ENCODE results near the gene LIMS2.

Gene LIMS2

GRCh38 chr2:127672341-127673224 is 2.7 kb downstream of the LIMS2 start:
- no peak overlapping the region for H3K4me3 Mint-ChIP-seq
- H3K4me1 Mint-ChIP-seq (ENCODE audit: low read depth) = peaks cover 6% of the 10 kb centered on the region
- no peaks in the 10 kb centered on the region for H3K36me3 Mint-ChIP-seq (ENCODE audit: low read depth)
- no peak overlapping the region for H3K27ac Mint-ChIP-seq
- no peaks in the 10 kb centered on the region for H3K9me3 Mint-ChIP-seq
- peaks cover 63% of the 10 kb centered on the region for H3K27me3 Mint-ChIP-seq

- Mint-ChIP-seq H3K9me3 (no peaks in the 10 kb centered on the region), H3K27me3 (peaks cover 65% of the 10 kb centered on the region), H3K36me3 (ENCODE audit: low read depth) (no peaks in the 10 kb centered on the region), H3K4me3 (no peak overlapping the region), H3K4me1 (ENCODE audit: low read depth) (peaks cover 6% of the 10 kb centered on the region), H3K27ac (no peak overlapping the region)
These were observed 3.6 kb downstream of the LIMS2 start for GRCh38 chr2:127671557-127672302.

GRCh38 chr2:127670957-127671290 is 4.4 kb downstream of the LIMS2 start:
- no peaks in the 10 kb centered on the region for H3K9me3 Mint-ChIP-seq

GRCh38 chr2:127670055-127670956 is 5.0 kb downstream of the LIMS2 start:
- Mint-ChIP-seq H3K4me3 (no peak overlapping the region), H3K36me3 (ENCODE audit: low read depth) (no peaks in the 10 kb centered on the region), H3K27me3 (peaks cover 66% of the 10 kb centered on the region), H3K27ac (no peak overlapping the region), H3K4me1 (ENCODE audit: low read depth) (no peaks in the 10 kb centered on the region), H3K9me3 (no peaks in the 10 kb centered on the region)

More at GRCh38 chr2:127670957-127671290, 4.4 kb downstream of the LIMS2 start:
- Mint-ChIP-seq H3K36me3 (ENCODE audit: low read depth) (no peaks in the 10 kb centered on the region), H3K27ac (no peak overlapping the region), H3K4me1 (ENCODE audit: low read depth) (peaks cover 4% of the 10 kb centered on the region), H3K27me3 (peaks cover 64% of the 10 kb centered on the region), H3K4me3 (no peak overlapping the region)

GRCh38 chr2:127669056-127669455 is 6.3 kb downstream of the LIMS2 start:
- H3K4me1 Mint-ChIP-seq (ENCODE audit: low read depth) = no peaks in the 10 kb centered on the region
- peaks cover 67% of the 10 kb centered on the region for H3K27me3 Mint-ChIP-seq
- H3K4me3 Mint-ChIP-seq = no peak overlapping the region
- no peaks in the 10 kb centered on the region for H3K9me3 Mint-ChIP-seq
- no peaks in the 10 kb centered on the region for H3K36me3 Mint-ChIP-seq (ENCODE audit: low read depth)
- H3K27ac Mint-ChIP-seq = no peak overlapping the region

GRCh38 chr2:127665267-127665893 is 9.9 kb downstream of the LIMS2 start:
- no peaks in the 10 kb centered on the region for H3K36me3 Mint-ChIP-seq (ENCODE audit: low read depth)
- no peaks in the 10 kb centered on the region for H3K4me1 Mint-ChIP-seq (ENCODE audit: low read depth)
- no peak overlapping the region for H3K4me3 Mint-ChIP-seq
- H3K27me3 Mint-ChIP-seq = peaks cover 60% of the 10 kb centered on the region
- H3K9me3 Mint-ChIP-seq = no peaks in the 10 kb centered on the region
- H3K27ac Mint-ChIP-seq = no peak overlapping the region

GRCh38 chr2:127664895-127665225 is 10.5 kb downstream of the LIMS2 start:
- Mint-ChIP-seq H3K27me3 (peaks cover 55% of the 10 kb centered on the region), H3K4me3 (no peak overlapping the region), H3K27ac (no peak overlapping the region), H3K4me1 (ENCODE audit: low read depth) (no peaks in the 10 kb centered on the region), H3K36me3 (ENCODE audit: low read depth) (no peaks in the 10 kb centered on the region), H3K9me3 (no peaks in the 10 kb centered on the region)

GRCh38 chr2:127664065-127664894 is 11.1 kb downstream of the LIMS2 start:
- Mint-ChIP-seq H3K9me3 (no peaks in the 10 kb centered on the region), H3K4me3 (no peak overlapping the region), H3K4me1 (ENCODE audit: low read depth) (no peaks in the 10 kb centered on the region), H3K36me3 (ENCODE audit: low read depth) (no peaks in the 10 kb centered on the region), H3K27me3 (peaks cover 52% of the 10 kb centered on the region), H3K27ac (no peak overlapping the region)

GRCh38 chr2:127663566-127664064 is 11.7 kb downstream of the LIMS2 start:
- H3K4me1 Mint-ChIP-seq (ENCODE audit: low read depth) = no peaks in the 10 kb centered on the region
- no peak overlapping the region for H3K4me3 Mint-ChIP-seq
- H3K36me3 Mint-ChIP-seq (ENCODE audit: low read depth) = no peaks in the 10 kb centered on the region
- H3K27me3 Mint-ChIP-seq = peaks cover 47% of the 10 kb centered on the region
- H3K9me3 Mint-ChIP-seq = no peaks in the 10 kb centered on the region
- no peak overlapping the region for H3K27ac Mint-ChIP-seq

GRCh38 chr2:127662937-127663565 is 12.3 kb downstream of the LIMS2 start:
- H3K4me3 Mint-ChIP-seq = no peak overlapping the region
- no peak overlapping the region for H3K27ac Mint-ChIP-seq
- H3K36me3 Mint-ChIP-seq (ENCODE audit: low read depth) = no peaks in the 10 kb centered on the region
- no peaks in the 10 kb centered on the region for H3K4me1 Mint-ChIP-seq (ENCODE audit: low read depth)
- no peaks in the 10 kb centered on the region for H3K9me3 Mint-ChIP-seq
- H3K27me3 Mint-ChIP-seq = peaks cover 47% of the 10 kb centered on the region

- no peak overlapping the region for H3K27ac Mint-ChIP-seq
- no peaks in the 10 kb centered on the region for H3K4me1 Mint-ChIP-seq (ENCODE audit: low read depth)
- no peaks in the 10 kb centered on the region for H3K36me3 Mint-ChIP-seq (ENCODE audit: low read depth)
- H3K9me3 Mint-ChIP-seq = no peaks in the 10 kb centered on the region
- no peak overlapping the region for H3K4me3 Mint-ChIP-seq
- peaks cover 37% of the 10 kb centered on the region for H3K27me3 Mint-ChIP-seq
These were observed 13.3 kb downstream of the LIMS2 start for GRCh38 chr2:127661949-127662510.

GRCh38 chr2:127661072-127661649 is 14.2 kb downstream of the LIMS2 start:
- Mint-ChIP-seq H3K27ac (no peak overlapping the region), H3K4me1 (ENCODE audit: low read depth) (no peaks in the 10 kb centered on the region), H3K4me3 (no peak overlapping the region), H3K36me3 (ENCODE audit: low read depth) (no peaks in the 10 kb centered on the region), H3K9me3 (no peaks in the 10 kb centered on the region), H3K27me3 (peaks cover 29% of the 10 kb centered on the region)

- no peaks in the 10 kb centered on the region for H3K4me1 Mint-ChIP-seq (ENCODE audit: low read depth)
- no peak overlapping the region for H3K4me3 Mint-ChIP-seq
- peaks cover 22% of the 10 kb centered on the region for H3K27me3 Mint-ChIP-seq
- no peaks in the 10 kb centered on the region for H3K36me3 Mint-ChIP-seq (ENCODE audit: low read depth)
- H3K27ac Mint-ChIP-seq = no peak overlapping the region
- no peaks in the 10 kb centered on the region for H3K9me3 Mint-ChIP-seq
These were observed 15.1 kb downstream of the LIMS2 start for GRCh38 chr2:127660291-127660578.
